Measurements from ENCODE around the gene PBX3. TPM values are rescaled to one million over a fixed set of nuclear protein-coding genes. Genes with fewer than 3 reads are reported as not detected.

Gene PBX3
- total RNA-seq, 1 donor from 2014 or later = 46.1 TPM

DNA sequence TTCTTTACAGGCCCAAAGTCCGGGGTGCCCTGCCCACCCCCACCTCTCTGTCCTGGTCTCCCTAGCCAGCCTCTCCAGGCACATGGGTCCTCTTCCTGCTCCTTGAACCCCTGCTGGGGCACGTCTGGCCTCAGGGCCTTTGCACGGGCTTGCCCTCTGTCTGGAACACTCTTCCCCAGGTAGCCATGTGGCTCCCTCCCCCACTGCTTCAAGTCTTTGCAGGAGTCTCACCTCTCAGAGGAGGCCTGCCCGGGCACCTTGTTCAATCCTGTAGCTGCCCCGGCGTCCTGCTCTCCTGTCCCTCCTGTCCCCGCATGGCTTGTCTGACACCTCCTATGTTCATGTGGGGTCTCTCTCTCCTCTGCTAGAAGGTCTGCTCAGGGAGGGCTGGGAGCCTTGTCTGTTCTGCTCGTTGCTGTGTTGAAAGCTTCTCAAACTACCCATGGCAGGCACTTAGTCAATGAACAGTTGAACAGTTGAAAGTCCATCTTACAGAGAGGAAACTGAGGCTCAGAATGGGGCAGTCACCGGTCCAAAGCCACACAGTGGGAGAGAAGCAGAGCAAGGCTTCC is 241.4 kb downstream of the PBX3 start:
- intact Hi-C loops (cut with DNase I) = no loop called here
- TF ChIP-seq, protein P1, sequence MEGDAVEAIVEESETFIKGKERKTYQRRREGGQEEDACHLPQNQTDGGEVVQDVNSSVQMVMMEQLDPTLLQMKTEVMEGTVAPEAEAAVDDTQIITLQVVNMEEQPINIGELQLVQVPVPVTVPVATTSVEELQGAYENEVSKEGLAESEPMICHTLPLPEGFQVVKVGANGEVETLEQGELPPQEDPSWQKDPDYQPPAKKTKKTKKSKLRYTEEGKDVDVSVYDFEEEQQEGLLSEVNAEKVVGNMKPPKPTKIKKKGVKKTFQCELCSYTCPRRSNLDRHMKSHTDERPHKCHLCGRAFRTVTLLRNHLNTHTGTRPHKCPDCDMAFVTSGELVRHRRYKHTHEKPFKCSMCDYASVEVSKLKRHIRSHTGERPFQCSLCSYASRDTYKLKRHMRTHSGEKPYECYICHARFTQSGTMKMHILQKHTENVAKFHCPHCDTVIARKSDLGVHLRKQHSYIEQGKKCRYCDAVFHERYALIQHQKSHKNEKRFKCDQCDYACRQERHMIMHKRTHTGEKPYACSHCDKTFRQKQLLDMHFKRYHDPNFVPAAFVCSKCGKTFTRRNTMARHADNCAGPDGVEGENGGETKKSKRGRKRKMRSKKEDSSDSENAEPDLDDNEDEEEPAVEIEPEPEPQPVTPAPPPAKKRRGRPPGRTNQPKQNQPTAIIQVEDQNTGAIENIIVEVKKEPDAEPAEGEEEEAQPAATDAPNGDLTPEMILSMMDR (IDR thresholded peaks at IDR 0.05) = no peak
- Histone ChIP-seq H3K27me3 (ENCODE audit: low read depth) (no peaks in the 10 kb centered on the region), H3K9me3 (no peaks in the 10 kb centered on the region), H3K4me1 (no peaks in the 10 kb centered on the region), H3K4me3 (no peak overlapping the region), H3K27ac (no peak overlapping the region), H3K36me3 (no peaks in the 10 kb centered on the region)
- peak; percentile 30 for DNase-seq
- no peak for ATAC-seq

DNA sequence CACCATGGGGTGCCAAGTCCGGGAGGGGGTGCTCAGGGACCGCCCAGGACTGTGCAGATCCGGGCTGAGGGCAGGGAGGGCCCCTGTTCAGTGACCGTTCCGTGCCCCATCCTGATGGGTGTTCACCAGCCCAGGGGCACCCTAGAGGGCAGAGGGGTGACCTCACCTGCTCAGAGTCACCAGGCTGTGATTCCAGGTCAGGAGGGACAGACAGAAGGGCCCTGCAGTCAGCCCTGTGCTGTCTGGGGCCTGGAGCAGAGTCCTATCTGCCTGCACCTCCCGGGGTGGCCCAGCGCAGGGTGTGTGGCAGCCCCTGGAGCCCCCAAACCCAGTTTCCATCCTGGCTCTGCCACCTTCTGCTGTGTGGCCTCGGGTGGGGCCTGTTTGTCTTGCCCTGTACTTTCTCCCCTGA is 241.9 kb downstream of the PBX3 start:
- H3K9me3 ChIP-seq = no peaks in the 10 kb centered on the region
- no peak for ATAC-seq
- H3K4me1 ChIP-seq = no peaks in the 10 kb centered on the region
- H3K27me3 ChIP-seq (ENCODE audit: low read depth) = no peaks in the 10 kb centered on the region
- DNase-seq = peak; percentile 27
- intact Hi-C loops (cut with DNase I) = no loop called here
- TF ChIP-seq, protein P1 (IDR thresholded peaks at IDR 0.05) = no peak
- H3K36me3 ChIP-seq = no peaks in the 10 kb centered on the region
- H3K4me3 ChIP-seq = no peak overlapping the region
- no peak overlapping the region for H3K27ac ChIP-seq

DNA sequence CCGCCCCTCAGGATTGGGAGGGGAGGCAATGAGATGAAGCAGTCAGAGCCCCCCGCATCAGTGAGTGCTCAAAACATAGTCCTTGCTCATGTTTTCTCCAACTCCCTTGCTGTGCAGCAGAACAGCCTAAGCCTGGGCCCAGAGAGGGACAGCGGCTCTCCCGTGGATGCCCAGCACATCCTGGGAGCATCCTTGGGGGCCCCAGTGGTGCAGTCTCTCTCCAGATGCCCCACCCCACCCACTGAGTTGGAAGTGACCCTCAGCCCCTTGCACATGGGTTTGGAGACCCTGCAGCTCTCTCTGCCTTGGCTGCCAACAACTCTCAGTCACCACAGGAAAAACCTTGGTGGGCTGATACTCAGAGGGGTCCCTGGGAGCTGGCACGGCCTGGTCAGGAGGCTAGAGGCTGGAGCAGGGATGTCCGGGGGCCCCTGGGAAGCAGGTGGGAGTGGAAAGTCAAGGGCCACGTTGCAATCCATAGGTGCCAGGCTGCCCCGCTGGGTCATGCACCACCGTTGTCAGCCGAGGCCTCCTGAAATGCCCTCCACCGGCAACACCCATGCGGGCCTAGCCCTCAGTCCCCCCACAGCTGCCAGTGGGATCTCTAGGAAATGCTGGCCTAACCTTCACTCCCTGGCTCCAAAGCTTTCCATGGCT is 242.5 kb downstream of the PBX3 start:
- ATAC-seq (no peak), DNase-seq (peak; percentile 41)
- intact Hi-C loops (cut with DNase I) = no loop called here
- no peaks in the 10 kb centered on the region for H3K27me3 ChIP-seq (ENCODE audit: low read depth)
- H3K4me1 ChIP-seq = no peaks in the 10 kb centered on the region
- H3K9me3 ChIP-seq = no peaks in the 10 kb centered on the region
- TF ChIP-seq, protein P1 (IDR thresholded peaks at IDR 0.05) = no peak
- no peak overlapping the region for H3K4me3 ChIP-seq
- H3K27ac ChIP-seq = no peak overlapping the region
- no peaks in the 10 kb centered on the region for H3K36me3 ChIP-seq

DNA sequence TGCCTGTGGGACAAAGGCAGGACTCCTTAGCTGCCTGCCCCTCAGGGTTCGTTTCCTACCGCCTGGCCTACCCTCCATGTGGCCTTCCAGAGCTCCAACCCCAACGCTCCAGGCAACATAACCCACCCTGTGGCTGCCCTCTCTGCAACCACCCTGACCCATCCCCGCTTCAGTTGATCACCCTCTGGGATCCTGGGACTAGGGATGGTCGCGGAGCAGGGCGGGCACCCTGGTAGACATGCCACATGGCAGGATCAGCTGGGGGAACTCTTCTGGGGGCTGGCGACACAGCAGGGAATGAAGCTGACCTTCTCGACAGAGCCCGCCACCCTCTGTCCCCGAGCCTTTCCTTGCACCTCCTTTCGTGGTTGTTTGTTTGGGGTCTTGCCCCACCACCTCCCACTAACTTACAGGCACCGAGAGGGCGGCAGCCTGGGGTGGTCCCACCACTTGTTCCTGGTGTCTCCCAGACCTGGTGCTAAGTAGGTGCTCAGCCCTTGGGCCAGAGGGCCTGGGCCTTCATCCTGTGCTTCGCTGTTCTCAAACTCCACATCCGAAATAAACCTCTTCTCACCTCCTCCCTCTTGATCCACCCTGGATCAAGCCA is 243.1 kb downstream of the PBX3 start:
- ATAC-seq (no peak), DNase-seq (peak; percentile 38)
- Histone ChIP-seq H3K27ac (no peak overlapping the region), H3K4me3 (no peak overlapping the region), H3K36me3 (no peaks in the 10 kb centered on the region), H3K4me1 (no peaks in the 10 kb centered on the region), H3K27me3 (ENCODE audit: low read depth) (no peaks in the 10 kb centered on the region), H3K9me3 (no peaks in the 10 kb centered on the region)
- intact Hi-C loops (cut with DNase I) = no loop called here
- TF ChIP-seq, protein P1 (IDR thresholded peaks at IDR 0.05) = no peak

DNA sequence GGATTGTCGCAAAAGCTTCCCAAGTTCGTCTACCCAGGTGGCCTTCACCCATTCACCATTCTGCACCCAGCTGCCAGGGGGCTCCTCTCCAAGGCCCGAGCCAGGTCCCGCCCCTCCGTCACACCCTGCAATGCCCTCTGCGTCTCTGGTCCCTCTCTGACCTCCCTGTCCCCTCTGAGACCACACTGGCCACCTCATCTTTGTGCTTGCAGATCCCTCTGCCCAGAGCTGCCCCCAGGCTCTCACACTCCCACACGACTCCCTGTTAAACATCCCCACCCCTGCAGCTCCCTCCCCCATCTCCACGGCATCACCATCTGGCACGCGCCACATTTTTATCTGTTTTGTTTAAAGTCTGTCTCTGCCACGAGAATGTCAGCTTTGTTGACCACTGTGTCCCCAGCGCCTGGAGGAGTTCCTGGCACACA is 243.6 kb downstream of the PBX3 start:
- no peaks in the 10 kb centered on the region for H3K9me3 ChIP-seq
- no peak overlapping the region for H3K4me3 ChIP-seq
- ATAC-seq (no peak), DNase-seq (peak; percentile 24)
- H3K27me3 ChIP-seq (ENCODE audit: low read depth) = no peaks in the 10 kb centered on the region
- H3K27ac ChIP-seq = no peak overlapping the region
- no peaks in the 10 kb centered on the region for H3K4me1 ChIP-seq
- TF ChIP-seq, protein P1 (IDR thresholded peaks at IDR 0.05) = no peak
- intact Hi-C loops (cut with DNase I) = no loop called here
- H3K36me3 ChIP-seq = no peaks in the 10 kb centered on the region

Data from lower lobe of right lung (tissue), 2 donors.